Panc1 (cell line): ENCODE data around the gene PDYN. TPM values are rescaled to one million over a fixed set of nuclear protein-coding genes. Genes with fewer than 3 reads are reported as not detected.

ENCODE experiments used
- ATAC-seq: fragments of 200-7000 bp; cut with Tn5 transposase; 2 replicates; pipeline ENCODE4 v1.9.1; 2020; ENCODE audit warnings: mild to moderate bottlenecking, moderate library complexity
- BruUV-seq: library from RNA; stranded (reverse); fragments of 400-500 nt; replicated peaks from 2 replicates; lab custom pipeline; 2021; lab: Mats Ljungman, UMichigan
- CTCF ChIA-PET: fragments of 300-600 bp; sonication (Branson Sonifier 250); formaldehyde crosslinking; loops from one replicate; lab custom pipeline; 2022; ENCODE audit warnings: antibody characterized with exemption; lab: Charles Lee
- POLR2A ChIA-PET: fragments of 300-600 bp; sonication (Branson Sonifier 250); formaldehyde crosslinking; loops from one replicate; lab custom pipeline; 2022; ENCODE audit warnings: antibody characterized with exemption; lab: Charles Lee
- DNase-seq: peaks from one replicate; pipeline ENCODE4 v3.0.0-alpha.2; 2010; ENCODE audit warnings: low read depth, low spot score
- H3K27ac ChIP-seq: 2 replicates; pipeline ENCODE4 v1.5.1; 2011; ENCODE audit warnings: mild to moderate bottlenecking, low read length, inconsistent platforms
- H3K27me3 ChIP-seq: fragments of 200-500 bp; sonication (Bioruptor generic); 2 replicates; pipeline ENCODE4 v1.6.0; 2014; ENCODE audit warnings: low read length, inconsistent platforms; ENCODE audit not compliant: control insufficient read depth, insufficient read depth
- H3K36me3 ChIP-seq: fragments of 200-500 bp; sonication (Bioruptor generic); 2 replicates; pipeline ENCODE4 v1.5.1; 2014; ENCODE audit warnings: inconsistent platforms, mild to moderate bottlenecking, low read length, moderate library complexity; ENCODE audit not compliant: control insufficient read depth, insufficient read depth
- H3K4me1 ChIP-seq: 2 replicates; pipeline ENCODE4 v1.5.1; 2011; ENCODE audit warnings: inconsistent platforms, mild to moderate bottlenecking, low read length, moderate library complexity; ENCODE audit not compliant: control insufficient read depth, insufficient read depth
- H3K4me3 ChIP-seq, 2 experiments: 2 replicates each; pipeline ENCODE4 v1.5.1; 2011 to 2012; ENCODE audit warnings: low read depth in 2 of 2, low read length in 2 of 2, mild to moderate bottlenecking in 2 of 2, inconsistent platforms in 1 of 2, moderate library complexity in 1 of 2
- H3K9me3 ChIP-seq: fragments of 200-500 bp; sonication (Bioruptor generic); 2 replicates; pipeline ENCODE4 v1.5.1; 2014; ENCODE audit warnings: low read depth, mild to moderate bottlenecking, inconsistent platforms, low read length, moderate library complexity; ENCODE audit not compliant: control insufficient read depth, insufficient read depth
- CTCF ChIP-seq: fragments of 450-650 bp; IDR thresholded peaks from 2 replicates; pipeline ENCODE4 v1.5.1; 2017; ENCODE audit warnings: mild to moderate bottlenecking
- POLR2AphosphoS5 ChIP-seq: IDR thresholded peaks from 2 replicates; pipeline ENCODE4 v1.6.1; 2012; ENCODE audit warnings: mild to moderate bottlenecking, low read depth, low read length, moderate library complexity
- REST ChIP-seq, 2 experiments: IDR thresholded peaks; 2 replicates each; pipeline ENCODE4 v1.6.1; 2011 to 2012; ENCODE audit warnings: low read depth in 2 of 2, control low read depth in 1 of 2, low read length in 1 of 2, mild to moderate bottlenecking in 1 of 2, moderate library complexity in 1 of 2; ENCODE audit not compliant: insufficient read depth in 1 of 2
- SIN3A ChIP-seq: IDR thresholded peaks from 2 replicates; pipeline ENCODE4 v1.6.1; 2012; ENCODE audit warnings: low read depth, mild to moderate bottlenecking, low read length, moderate library complexity, borderline replicate concordance; ENCODE audit not compliant: insufficient read depth
- TCF7L2 ChIP-seq: IDR thresholded peaks from 2 replicates; pipeline ENCODE4 v1.6.1; 2011; ENCODE audit warnings: mild to moderate bottlenecking, low read depth, low read length, inconsistent platforms
- in situ Hi-C: cut with HindIII; loops from 2 replicates; pipeline ENCODE4 v1.10.0; 2016; ENCODE audit warnings: low sequenced_read_pairs, low pct_unique_long_range_greater_than_20kb
- intact Hi-C: fragments of 100-400 bp; cut with micrococcal nuclease; formaldehyde crosslinking; loops from one replicate; pipeline ENCODE4 v1.10.0; 2022; ENCODE audit not compliant: unreplicated experiment
- total RNA-seq: library from RNA; stranded (reverse); gene quantifications from one replicate; pipeline ENCODE4 v1.2.1, GENCODE V29; 2021; ENCODE audit not compliant: unreplicated experiment

Gene PDYN
- total RNA-seq, 1 experiment from 2014 or later = not detected

GRCh38 chr20:1930165-1930564 is 63.7 kb downstream of the PDYN start:
- intact Hi-C loops = no loop called here
- Histone ChIP-seq H3K4me3 (no peak overlapping the region), H3K9me3 (no peaks in the 10 kb centered on the region), H3K4me1 (no peaks in the 10 kb centered on the region), H3K27me3 (peaks cover 2% of the 10 kb centered on the region; the same call in 1 of the 2 replicates), H3K27ac (no peak overlapping the region), H3K36me3 (no peaks in the 10 kb centered on the region)
- ATAC-seq (no peak), DNase-seq (no peak)
- ChIA-PET CTCF (no interaction called here), POLR2A (no interaction called here)
- in situ Hi-C loops = no loop called here
- BruUV-seq = no TSS peak
- TF ChIP-seq CTCF (no peak), TCF7L2 (no peak), REST (IDR thresholded peaks at IDR 0.05; ENCODE audit: insufficient read depth in 1 of 2, low read depth in 2 of 2, low read length in 1 of 2) (no peak), POLR2AphosphoS5 (no peak), SIN3A (no peak)

- Histone ChIP-seq H3K4me1 (no peaks in the 10 kb centered on the region), H3K36me3 (no peaks in the 10 kb centered on the region), H3K27me3 (peaks cover 2% of the 10 kb centered on the region; the same call in 1 of the 2 replicates), H3K9me3 (no peaks in the 10 kb centered on the region), H3K27ac (no peak overlapping the region), H3K4me3 (no peak overlapping the region)
- no peak for ATAC-seq
- in situ Hi-C loops = no loop called here
- no TSS peak for BruUV-seq
- TF ChIP-seq TCF7L2 (no peak), CTCF (no peak), POLR2AphosphoS5 (no peak), SIN3A (no peak), REST (IDR thresholded peaks at IDR 0.05; ENCODE audit: insufficient read depth in 1 of 2, low read depth in 2 of 2, low read length in 1 of 2) (no peak)
- POLR2A ChIA-PET = interaction anchor here (0.6 kb wide), 1 partner anchor 112 kb away, joined by 3 read pairs; no protein-coding TSS in a partner anchor
- no peak for DNase-seq
- CTCF ChIA-PET = no interaction called here
- intact Hi-C loops = no loop called here
Measured at GRCh38 chr20:1929460-1929859, 64.4 kb downstream of the PDYN start.
